ENCODE measurements around the gene EIF5AL1.

The EIF5AL1 gene

DNA sequence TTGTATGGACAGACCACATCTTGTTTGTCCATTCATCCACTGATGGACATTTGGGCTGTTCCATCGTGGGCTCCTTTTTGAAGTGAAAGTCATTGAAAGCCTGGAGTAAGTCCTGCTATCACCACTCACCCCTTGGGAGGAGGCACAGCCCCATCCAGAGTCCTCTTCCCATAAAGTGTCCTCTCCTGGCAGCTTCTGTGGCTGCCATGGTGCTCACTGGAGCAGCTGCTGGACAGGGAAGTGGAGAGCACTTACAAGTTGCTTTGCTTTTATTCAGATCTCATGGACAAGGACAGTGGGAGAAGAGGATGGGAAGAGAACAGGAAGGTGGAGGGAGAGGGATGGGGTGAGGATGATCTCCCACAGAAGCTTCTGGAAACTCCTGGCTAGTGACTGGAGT is 18.5 kb upstream of the EIF5AL1 start:
- Histone ChIP-seq H3K9ac (ENCODE audit: low read length) (no peak overlapping the region), H4K20me1 (ENCODE audit: insufficient read depth, low read length) (no peaks in the 10 kb centered on the region), H3K79me2 (ENCODE audit: low read length) (no peaks in the 10 kb centered on the region), H3K4me2 (ENCODE audit: low read length) (no peak overlapping the region), H3K4me3 (ENCODE audit: low read length) (no peak overlapping the region), H3K36me3 (replicated peaks; ENCODE audit: low read depth, low read length) (no peaks in the 10 kb centered on the region), H3K27ac (ENCODE audit: low read length) (no peak overlapping the region), H2AFZ (ENCODE audit: low read depth, low read length) (no peak overlapping the region), H3K9me3 (ENCODE audit: insufficient read depth, low read length) (no peaks in the 10 kb centered on the region), H3K4me1 (ENCODE audit: low read length) (peaks cover 21% of the 10 kb centered on the region), H3K27me3 (ENCODE audit: low read depth, low read length) (no peaks in the 10 kb centered on the region)
- TF ChIP-seq CTCF (IDR thresholded peaks at IDR 0.05; ENCODE audit: low read depth, low read length), result no peak
- no peak for TF ChIP-seq EZH2phosphoT487 (IDR thresholded peaks at IDR 0.05; ENCODE audit: low read depth)

DNA sequence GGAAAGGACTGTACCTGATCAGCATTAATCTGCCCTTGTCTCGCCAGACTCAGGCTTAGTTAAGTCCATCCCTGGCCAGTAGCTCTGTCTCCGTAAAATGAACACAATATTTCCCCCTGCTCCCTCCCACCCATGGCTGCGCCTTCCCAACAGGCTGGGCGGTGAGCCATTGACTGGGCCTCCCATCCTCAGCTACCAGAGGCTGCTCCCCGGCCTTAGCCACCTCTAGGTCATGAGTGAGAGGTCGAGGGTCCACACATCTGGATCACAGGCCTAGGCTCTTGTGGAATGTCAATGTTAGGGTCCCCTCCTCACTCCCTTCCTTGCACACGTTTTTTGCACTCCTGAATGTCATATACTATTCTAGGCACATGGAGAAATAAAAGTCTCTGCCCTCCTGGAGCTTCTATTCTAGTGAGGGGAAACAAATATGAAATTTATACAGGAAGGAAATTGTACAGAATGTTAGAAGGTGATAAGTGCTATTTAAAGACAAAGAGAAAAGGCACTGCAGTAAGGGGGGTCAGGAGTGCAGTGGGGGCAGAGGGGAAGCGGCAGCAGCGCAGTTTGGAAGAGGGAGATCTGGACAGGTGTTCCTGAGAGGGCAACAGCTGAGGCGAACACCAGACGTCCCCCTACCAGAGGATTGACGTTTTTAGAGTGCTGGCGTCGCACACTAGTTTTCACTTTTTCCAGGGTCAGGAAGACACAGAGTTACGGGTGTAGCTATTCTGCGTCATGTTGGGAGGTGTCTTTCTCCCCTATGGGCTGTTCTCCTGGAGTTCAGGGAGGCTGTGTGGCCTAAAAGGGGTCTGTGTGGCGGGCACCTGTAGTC is 17.2 kb upstream of the EIF5AL1 start:
- Histone ChIP-seq H3K4me1 (ENCODE audit: low read length) (peaks cover 17% of the 10 kb centered on the region), H4K20me1 (ENCODE audit: insufficient read depth, low read length) (no peaks in the 10 kb centered on the region), H3K4me3 (ENCODE audit: low read length) (no peak overlapping the region), H2AFZ (ENCODE audit: low read depth, low read length) (no peak overlapping the region), H3K27ac (ENCODE audit: low read length) (no peak overlapping the region), H3K27me3 (ENCODE audit: low read depth, low read length) (no peaks in the 10 kb centered on the region), H3K9ac (ENCODE audit: low read length) (no peak overlapping the region), H3K79me2 (ENCODE audit: low read length) (no peaks in the 10 kb centered on the region), H3K36me3 (replicated peaks; ENCODE audit: low read depth, low read length) (no peaks in the 10 kb centered on the region), H3K4me2 (ENCODE audit: low read length) (no peak overlapping the region), H3K9me3 (ENCODE audit: insufficient read depth, low read length) (no peaks in the 10 kb centered on the region)
- no peak for TF ChIP-seq EZH2phosphoT487 (IDR thresholded peaks at IDR 0.05; ENCODE audit: low read depth)
- TF ChIP-seq CTCF (IDR thresholded peaks at IDR 0.05; ENCODE audit: low read depth, low read length), result no peak

DNA sequence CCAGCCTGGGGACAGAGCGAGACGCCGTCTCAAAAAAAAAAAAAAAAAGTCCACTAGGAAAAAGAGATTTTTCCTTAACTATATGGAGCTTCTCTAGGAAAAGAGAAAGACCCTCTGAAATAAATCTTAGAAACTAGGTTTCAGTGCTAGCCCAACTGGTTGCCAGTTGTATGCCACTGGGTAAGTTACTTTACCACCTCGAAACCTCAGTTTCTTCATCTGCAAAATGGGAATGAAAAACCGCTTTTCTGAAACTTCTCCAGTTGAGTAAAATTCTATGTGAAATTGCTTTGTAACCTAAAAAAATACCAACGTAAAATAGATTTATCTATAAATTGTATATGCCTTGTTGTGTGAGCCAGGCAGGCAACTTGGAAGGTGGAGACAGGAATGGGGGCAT is 16.5 kb upstream of the EIF5AL1 start:
- no peak overlapping the region for H2AFZ ChIP-seq (ENCODE audit: low read depth, low read length)
- no peaks in the 10 kb centered on the region for H4K20me1 ChIP-seq (ENCODE audit: insufficient read depth, low read length)
- H3K9me3 ChIP-seq (ENCODE audit: insufficient read depth, low read length), result no peaks in the 10 kb centered on the region
- no peaks in the 10 kb centered on the region for H3K27me3 ChIP-seq (ENCODE audit: low read depth, low read length)
- H3K36me3 ChIP-seq (replicated peaks; ENCODE audit: low read depth, low read length), result no peaks in the 10 kb centered on the region
- peaks cover 10% of the 10 kb centered on the region for H3K4me1 ChIP-seq (ENCODE audit: low read length)
- no peak overlapping the region for H3K4me2 ChIP-seq (ENCODE audit: low read length)
- no peak overlapping the region for H3K4me3 ChIP-seq (ENCODE audit: low read length)
- H3K79me2 ChIP-seq (ENCODE audit: low read length), result no peaks in the 10 kb centered on the region
- no peak overlapping the region for H3K27ac ChIP-seq (ENCODE audit: low read length)
- TF ChIP-seq CTCF (IDR thresholded peaks at IDR 0.05; ENCODE audit: low read depth, low read length) (no peak), EZH2phosphoT487 (IDR thresholded peaks at IDR 0.05; ENCODE audit: low read depth) (no peak)
- no peak overlapping the region for H3K9ac ChIP-seq (ENCODE audit: low read length)

DNA sequence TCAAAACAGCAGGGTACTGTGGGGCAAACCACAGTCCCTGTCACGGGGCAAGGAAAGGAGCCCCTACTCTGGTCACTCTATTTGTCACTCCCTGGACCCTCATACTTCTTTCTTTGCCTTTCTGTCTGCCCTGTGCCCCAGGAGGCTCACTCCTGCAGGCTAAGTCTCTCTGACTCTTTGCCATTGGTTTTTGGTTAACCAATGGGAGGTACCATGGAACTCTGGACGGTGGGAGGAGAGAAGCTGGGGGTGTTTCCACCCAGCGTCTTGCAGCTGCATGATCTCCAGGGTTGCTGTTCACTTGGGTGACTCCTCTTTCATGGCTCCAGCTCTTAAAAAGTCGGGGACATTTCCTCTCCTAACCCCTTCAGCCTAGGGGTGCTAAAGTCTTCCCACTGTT is 15.4 kb upstream of the EIF5AL1 start:
- Histone ChIP-seq H4K20me1 (ENCODE audit: insufficient read depth, low read length) (no peaks in the 10 kb centered on the region), H3K4me1 (ENCODE audit: low read length) (no peaks in the 10 kb centered on the region), H3K79me2 (ENCODE audit: low read length) (no peaks in the 10 kb centered on the region), H3K4me2 (ENCODE audit: low read length) (no peak overlapping the region), H3K36me3 (replicated peaks; ENCODE audit: low read depth, low read length) (no peaks in the 10 kb centered on the region), H2AFZ (ENCODE audit: low read depth, low read length) (no peak overlapping the region), H3K4me3 (ENCODE audit: low read length) (no peak overlapping the region), H3K27me3 (ENCODE audit: low read depth, low read length) (no peaks in the 10 kb centered on the region), H3K27ac (ENCODE audit: low read length) (no peak overlapping the region), H3K9ac (ENCODE audit: low read length) (no peak overlapping the region), H3K9me3 (ENCODE audit: insufficient read depth, low read length) (no peaks in the 10 kb centered on the region)
- no peak for TF ChIP-seq CTCF (IDR thresholded peaks at IDR 0.05; ENCODE audit: low read depth, low read length)
- TF ChIP-seq EZH2phosphoT487 (IDR thresholded peaks at IDR 0.05; ENCODE audit: low read depth), result no peak

Data from OCI-LY3 (cell line).